B cell (primary cell): Measurements from ENCODE around the gene NDUFS5. TPM values are rescaled to one million over a fixed set of nuclear protein-coding genes. Genes with fewer than 3 reads are reported as not detected.

ENCODE experiments used
- ATAC-seq: fragments of 200-7000 bp; cut with Tn5 transposase; one replicate; pipeline ENCODE4 v1.10.0; 2021; ENCODE audit warnings: low read depth, mild to moderate bottlenecking, moderate number of reproducible peaks, moderate library complexity
- CTCF ChIA-PET: fragments of 350-600 bp; sonication (Branson Sonifier 250); formaldehyde crosslinking; loops from one replicate; lab custom pipeline; 2021; ENCODE audit warnings: antibody characterized with exemption, inconsistent platforms; lab: Charles Lee
- POLR2A ChIA-PET: fragments of 350-600 bp; sonication (Branson Sonifier 250); formaldehyde crosslinking; loops from one replicate; lab custom pipeline; 2021; ENCODE audit warnings: antibody characterized with exemption; lab: Charles Lee
- DNase-seq: peaks from one replicate; pipeline ENCODE4 v3.0.0; 2013
- H2AFZ ChIP-seq: 2 replicates; pipeline ENCODE4 v1.6.1; 2012; ENCODE audit warnings: mild to moderate bottlenecking, low read depth, low read length; ENCODE audit not compliant: insufficient read depth, poor library complexity, severe bottlenecking
- H3K27ac ChIP-seq, 2 donors: 1 replicate in 1 of 2; 2 replicates in 1 of 2; pipeline ENCODE4 v1.5.1; 2012 to 2013; ENCODE audit warnings: low read length in 2 of 2, mild to moderate bottlenecking in 2 of 2, moderate library complexity in 1 of 2
- H3K27me3 ChIP-seq, 4 experiments: fragments of 200-600 bp in 1 of 4; sonication (generic) in 1 of 4; replicated peaks in 1 of 4; 1 replicate in 2 of 4; 2 replicates in 2 of 4; pipeline versions ENCODE4 v1.6.1 to v1.7.0; 2013 to 2016; ENCODE audit warnings: low read length in 3 of 4, mild to moderate bottlenecking in 2 of 4, mixed read lengths in 1 of 4, moderate library complexity in 1 of 4; ENCODE audit not compliant: insufficient read depth in 4 of 4, control insufficient read depth in 3 of 4; ENCODE audit errors: control extremely low read depth in 1 of 4
- H3K36me3 ChIP-seq, 2 experiments: replicated peaks in 1 of 2; 1 replicate in 1 of 2; 2 replicates in 1 of 2; pipeline versions ENCODE4 v1.6.1 to v1.7.1; 2013; ENCODE audit warnings: low read length in 1 of 2; ENCODE audit not compliant: insufficient read depth in 2 of 2, control insufficient read depth in 1 of 2; ENCODE audit errors: control extremely low read depth in 1 of 2, extremely low read depth in 1 of 2
- H3K4me1 ChIP-seq, 2 donors: fragments of 200-600 bp in 1 of 2; sonication (generic) in 1 of 2; 1 replicate in 1 of 2; 2 replicates in 1 of 2; pipeline versions ENCODE4 v1.5.1 to v1.6.1; 2013 to 2017; ENCODE audit warnings: low read length in 2 of 2; ENCODE audit not compliant: control insufficient read depth in 2 of 2, insufficient read depth in 2 of 2
- H3K4me2 ChIP-seq: replicated peaks from 2 replicates; pipeline ENCODE3; 2012; ENCODE audit warnings: mild to moderate bottlenecking, low read depth, low read length; ENCODE audit not compliant: poor library complexity, severe bottlenecking
- H3K4me3 ChIP-seq, 5 experiments: fragments of 200-600 bp in 1 of 5; sonication (generic) in 1 of 5; 1 replicate in 3 of 5; 2 replicates in 2 of 5; pipeline versions ENCODE4 v1.5.1 to v1.7.0; 2011 to 2016; ENCODE audit warnings: low read length in 4 of 5, mild to moderate bottlenecking in 4 of 5, low read depth in 2 of 5, control low read depth in 1 of 5, moderate library complexity in 1 of 5; ENCODE audit not compliant: insufficient read depth in 1 of 5; ENCODE audit errors: control extremely low read depth in 1 of 5, extremely low read depth in 1 of 5
- H3K79me2 ChIP-seq: fragments of 200-600 bp; sonication (generic); one replicate; pipeline ENCODE4 v1.6.0; 2016; ENCODE audit warnings: low read length; ENCODE audit not compliant: control insufficient read depth, insufficient read depth
- H3K9ac ChIP-seq: fragments of 200-600 bp; sonication (generic); 2 replicates; pipeline ENCODE4 v1.6.1; 2017; ENCODE audit warnings: mild to moderate bottlenecking, low read length, moderate library complexity
- H3K9me3 ChIP-seq, 3 donors: one replicate each; pipeline versions ENCODE4 v1.6.1 to v1.7.1; 2013; ENCODE audit warnings: low read length in 2 of 3; ENCODE audit not compliant: control insufficient read depth in 2 of 3, insufficient read depth in 1 of 3; ENCODE audit errors: control extremely low read depth in 1 of 3
- H4K20me1 ChIP-seq: 2 replicates; pipeline ENCODE4 v1.6.0; 2012; ENCODE audit warnings: mild to moderate bottlenecking, low read length; ENCODE audit not compliant: insufficient read depth, control insufficient read depth, poor library complexity, severe bottlenecking
- H3K27ac Mint-ChIP-seq: one replicate; pipeline ENCODE4 v1.8.0; 2021; ENCODE audit warnings: mixed read lengths
- H3K27me3 Mint-ChIP-seq: one replicate; pipeline ENCODE4 v1.8.0; 2021; ENCODE audit warnings: mixed read lengths
- H3K4me1 Mint-ChIP-seq: one replicate; pipeline ENCODE4 v1.8.0; 2021; ENCODE audit warnings: mixed read lengths
- H3K4me3 Mint-ChIP-seq: one replicate; pipeline ENCODE4 v1.8.0; 2021; ENCODE audit warnings: mixed read lengths
- H3K9me3 Mint-ChIP-seq: one replicate; pipeline ENCODE4 v1.8.0; 2022; ENCODE audit warnings: mixed read lengths; ENCODE audit not compliant: insufficient read depth
- CTCF ChIP-seq: fragments of 200-600 bp; IDR thresholded peaks from one replicate; pipeline ENCODE4 v1.8.0; 2022; ENCODE audit warnings: antibody characterized with exemption, mild to moderate bottlenecking
- EZH2 ChIP-seq: IDR thresholded peaks from 2 replicates; pipeline ENCODE4 v1.6.1; 2012; ENCODE audit warnings: borderline replicate concordance, low read depth, mild to moderate bottlenecking, moderate library complexity, low read length; ENCODE audit not compliant: insufficient read depth, poor library complexity, severe bottlenecking
- WGBS: methylation state at CpG from one replicate; pipeline ENCODE4 v1.1.5; 2013; ENCODE audit warnings: missing lambda C conversion rate; ENCODE audit not compliant: insufficient coverage; 5-methylcytosine and 5-hydroxymethylcytosine counted together
- intact Hi-C: fragments of 100-400 bp; cut with micrococcal nuclease; formaldehyde crosslinking; loops from one replicate; pipeline ENCODE4 v1.10.0; 2022
- polyA plus RNA-seq: library from polyadenylated mRNA; depleted of rRNA; stranded (reverse); fragments of >200 nt; gene quantifications from 2 replicates; pipeline ENCODE4 v1.2.3, GENCODE V29; 2012
- total RNA-seq, 2 donors: library from RNA; stranded (reverse); fragments of 120-200 nt in 1 of 2; gene quantifications; 1 replicate in 1 of 2; 2 replicates in 1 of 2; pipeline versions ENCODE4 v1.2.3 to v1.2.4, GENCODE V29; 2013 to 2022

Gene NDUFS5
- total and polyA plus RNA-seq, 2 donors (not counting 1 experiment from before 2014, with no cell fraction given), result 55.8 to 85.5 TPM

DNA sequence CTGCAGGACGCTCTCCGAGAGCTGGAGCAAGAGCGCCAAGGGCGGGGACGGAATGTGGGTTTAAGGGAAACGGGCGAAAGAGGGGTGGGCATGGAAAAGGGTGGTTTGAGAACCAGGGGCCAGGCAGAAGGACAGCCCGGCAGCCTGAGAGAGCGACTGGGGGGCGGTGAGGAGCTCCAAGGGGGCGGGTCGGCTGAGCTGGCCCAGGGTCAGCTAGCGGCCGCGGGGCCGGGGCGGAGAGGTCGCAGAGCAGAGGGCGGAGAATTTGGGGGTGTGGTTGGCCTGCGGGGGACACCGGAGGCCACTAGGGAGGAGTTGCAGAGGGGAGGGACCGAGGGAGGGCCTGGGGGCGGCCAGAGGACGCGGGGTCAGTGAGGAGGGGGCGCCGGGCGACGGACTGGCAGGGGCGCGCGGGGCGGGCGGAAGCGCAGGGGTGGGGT lies 54.7 kb downstream of the NDUFS5 start:
- POLR2A ChIA-PET, result no interaction called here
- H3K27me3 Mint-ChIP-seq, result peaks cover 31% of the 10 kb centered on the region
- Histone ChIP-seq H2AFZ (peak overlapping the region; percentile 39), H3K79me2 (no peaks in the 10 kb centered on the region), H3K9me3 (peaks cover 0 to 5% (median 0%) of the 10 kb centered on the region in 3 donors), H3K27me3 (peaks cover 0 to 30% (median 26%) of the 10 kb centered on the region in 4 experiments), H3K4me3 (peak overlapping the region in 2 of 5 experiments; percentile 18 to 52), H3K4me1 (peaks cover 6 to 13% of the 10 kb centered on the region in 2 donors), H3K27ac (no peak overlapping the region), H3K36me3 (no peaks in the 10 kb centered on the region), H3K9ac (no peak overlapping the region), H3K4me2 (peak overlapping the region; percentile 81), H4K20me1 (no peaks in the 10 kb centered on the region)
- no peak overlapping the region for H3K27ac Mint-ChIP-seq
- no peak for TF ChIP-seq EZH2
- TF ChIP-seq CTCF, result no peak
- DNase-seq, result no peak
- 24% methylated on average over 22 of the region's 35 CpGs for WGBS
- H3K4me1 Mint-ChIP-seq, result peaks cover 13% of the 10 kb centered on the region
- no peaks in the 10 kb centered on the region for H3K9me3 Mint-ChIP-seq
- H3K4me3 Mint-ChIP-seq, result peak overlapping the region; percentile 75
- ATAC-seq, result no peak
- CTCF ChIA-PET, result interaction anchor here (0.7 to 1.3 kb wide), 2 partner anchors 18 to 111 kb away, joined by 3 to 4 read pairs; no protein-coding TSS in a partner anchor
- intact Hi-C loops, result no loop called here

- intact Hi-C loops, result no loop called here
- no peak for TF ChIP-seq CTCF
- no peak for TF ChIP-seq EZH2
- Histone ChIP-seq H4K20me1 (no peaks in the 10 kb centered on the region), H3K9me3 (peaks cover 0 to 5% (median 0%) of the 10 kb centered on the region in 3 donors), H3K36me3 (no peaks in the 10 kb centered on the region), H3K4me3 (peak overlapping the region in 3 of 5 experiments; percentile 30 to 52 (median 42)), H3K4me1 (peaks cover 7 to 13% of the 10 kb centered on the region in 2 donors), H3K4me2 (peak overlapping the region; percentile 81), H3K9ac (peak overlapping the region; percentile 39), H3K27ac (no peak overlapping the region), H3K79me2 (no peaks in the 10 kb centered on the region), H3K27me3 (peaks cover 0 to 30% (median 26%) of the 10 kb centered on the region in 4 experiments), H2AFZ (peak overlapping the region; percentile 44)
- peak; percentile 58 for ATAC-seq
- H3K4me1 Mint-ChIP-seq, result peaks cover 16% of the 10 kb centered on the region
- peak; percentile 56 for DNase-seq
- POLR2A ChIA-PET, result no interaction called here
- H3K4me3 Mint-ChIP-seq, result no peak overlapping the region
- CTCF ChIA-PET, result interaction anchor here (0.7 to 2.4 kb wide), 3 partner anchors 11 to 110 kb away, joined by 3 to 6 read pairs (median 4); no protein-coding TSS in a partner anchor
- no peaks in the 10 kb centered on the region for H3K9me3 Mint-ChIP-seq
- H3K27me3 Mint-ChIP-seq, result peaks cover 31% of the 10 kb centered on the region
- WGBS, result 1% methylated on average over 99 of the region's 105 CpGs
- H3K27ac Mint-ChIP-seq, result no peak overlapping the region
Measured at GRCh38 chr1:39081271-39082009, 55.3 kb downstream of the NDUFS5 start.
